IMR-90 (cell line): ENCODE data around the gene RGMB. TPM values are rescaled to one million over a fixed set of nuclear protein-coding genes. Genes with fewer than 3 reads are reported as not detected.

ENCODE experiments used
- ATAC-seq: fragments of 200-7000 bp; cut with Tn5 transposase; 2 replicates; pipeline ENCODE4 v1.9.1; 2020; ENCODE audit warnings: low read depth, mild to moderate bottlenecking, moderate library complexity
- BruUV-seq: library from RNA; stranded (reverse); fragments of 400-500 nt; replicated peaks from 2 replicates; lab custom pipeline; 2021; lab: Mats Ljungman, UMichigan
- CTCF ChIA-PET: fragments of 300-600 bp; formaldehyde crosslinking; extraction: SDS; loops from one replicate; lab custom pipeline; 2021; ENCODE audit warnings: antibody characterized with exemption; lab: Yijun Ruan, JAX
- POLR2A ChIA-PET: fragments of 300-600 bp; sonication (Branson Sonifier 250); formaldehyde crosslinking; loops from one replicate; lab custom pipeline; 2022; ENCODE audit warnings: antibody characterized with exemption; ENCODE audit not compliant: unreplicated experiment; lab: Charles Lee
- DNase-seq: peaks from one replicate; pipeline ENCODE4 v3.0.0; 2013
- H2AFZ ChIP-seq: replicated peaks from 2 replicates; pipeline ENCODE3; 2013; ENCODE audit warnings: low read length, mild to moderate bottlenecking; ENCODE audit not compliant: poor library complexity
- H2AK5ac ChIP-seq: 2 replicates; pipeline ENCODE4 v1.6.1; 2013; ENCODE audit warnings: low read depth, low read length, inconsistent platforms
- H2AK9ac ChIP-seq: replicated peaks from 2 replicates; pipeline ENCODE3; 2013; ENCODE audit warnings: mild to moderate bottlenecking, low read depth, low read length, moderate library complexity; ENCODE audit not compliant: poor library complexity
- H2BK120ac ChIP-seq: 2 replicates; pipeline ENCODE4 v1.6.1; 2013; ENCODE audit warnings: low read depth, low read length, inconsistent platforms
- H2BK15ac ChIP-seq: 3 replicates; pipeline ENCODE4 v1.6.1; 2013; ENCODE audit warnings: low read depth, low read length, inconsistent platforms
- H2BK20ac ChIP-seq: 2 replicates; pipeline ENCODE4 v1.6.1; 2013; ENCODE audit warnings: low read depth, mild to moderate bottlenecking, inconsistent platforms, low read length, moderate library complexity
- H2BK5ac ChIP-seq: 2 replicates; pipeline ENCODE4 v1.6.1; 2013; ENCODE audit warnings: mild to moderate bottlenecking, low read depth, low read length, inconsistent platforms; ENCODE audit not compliant: poor library complexity, severe bottlenecking
- H3K14ac ChIP-seq: replicated peaks from 2 replicates; pipeline ENCODE4 v1.6.1; 2013; ENCODE audit warnings: low read depth, low read length, inconsistent platforms
- H3K18ac ChIP-seq: 2 replicates; pipeline ENCODE4 v1.6.1; 2013; ENCODE audit warnings: low read depth, low read length, control low read depth
- H3K23ac ChIP-seq: 2 replicates; pipeline ENCODE4 v1.6.1; 2013; ENCODE audit warnings: low read depth, low read length, inconsistent platforms
- H3K27ac ChIP-seq: 2 replicates; pipeline ENCODE4 v1.5.1; 2013; ENCODE audit warnings: mild to moderate bottlenecking, control low read depth, low read length; ENCODE audit not compliant: insufficient read depth
- H3K27me3 ChIP-seq: 2 replicates; pipeline ENCODE4 v1.6.1; 2013; ENCODE audit warnings: low read length; ENCODE audit not compliant: control insufficient read depth, insufficient read depth
- H3K36me3 ChIP-seq: 2 replicates; pipeline ENCODE4 v1.6.1; 2013; ENCODE audit warnings: low read length, mixed read lengths; ENCODE audit not compliant: control insufficient read depth, insufficient read depth
- H3K4ac ChIP-seq: 2 replicates; pipeline ENCODE4 v1.6.1; 2013; ENCODE audit warnings: low read depth, low read length, inconsistent platforms
- H3K4me1 ChIP-seq: 2 replicates; pipeline ENCODE4 v1.6.1; 2013; ENCODE audit warnings: low read length, mixed read lengths; ENCODE audit not compliant: control insufficient read depth, insufficient read depth
- H3K4me2 ChIP-seq: 2 replicates; pipeline ENCODE4 v1.6.1; 2013; ENCODE audit warnings: low read depth, mild to moderate bottlenecking, control low read depth, low read length, moderate library complexity
- H3K4me3 ChIP-seq: 2 replicates; pipeline ENCODE4 v1.5.1; 2013; ENCODE audit warnings: low read depth, mild to moderate bottlenecking, control low read depth, low read length, moderate library complexity; ENCODE audit not compliant: insufficient read depth
- H3K56ac ChIP-seq: 2 replicates; pipeline ENCODE4 v1.6.1; 2013; ENCODE audit warnings: low read length, inconsistent platforms; ENCODE audit not compliant: insufficient read depth; ENCODE audit errors: extremely low read depth
- H3K79me1 ChIP-seq, 2 experiments: 2 replicates each; pipeline ENCODE4 v1.6.1; 2013; ENCODE audit warnings: low read length in 2 of 2, inconsistent platforms in 1 of 2, low read depth in 1 of 2
- H3K9ac ChIP-seq: 2 replicates; pipeline ENCODE4 v1.6.1; 2013; ENCODE audit warnings: low read depth, low read length, control low read depth
- H3K9me1 ChIP-seq: 2 replicates; pipeline ENCODE4 v1.6.1; 2013; ENCODE audit warnings: low read length, inconsistent platforms; ENCODE audit not compliant: insufficient read depth
- H3K9me3 ChIP-seq: 2 replicates; pipeline ENCODE4 v1.6.1; 2013; ENCODE audit warnings: low read length; ENCODE audit not compliant: control insufficient read depth, insufficient read depth
- H4K20me1 ChIP-seq: 2 replicates; pipeline ENCODE4 v1.6.1; 2013; ENCODE audit warnings: low read length, inconsistent platforms; ENCODE audit not compliant: insufficient read depth
- H4K5ac ChIP-seq: 2 replicates; pipeline ENCODE4 v1.6.1; 2013; ENCODE audit warnings: mild to moderate bottlenecking, low read depth, low read length, control low read depth
- H4K8ac ChIP-seq, 2 experiments: 2 replicates each; pipeline ENCODE4 v1.6.1; 2013; ENCODE audit warnings: low read depth in 2 of 2, low read length in 2 of 2, control low read depth in 1 of 2, inconsistent platforms in 1 of 2
- H4K91ac ChIP-seq: 2 replicates; pipeline ENCODE4 v1.6.1; 2013; ENCODE audit warnings: low read depth, low read length, inconsistent platforms; ENCODE audit not compliant: insufficient read depth
- CEBPB ChIP-seq: IDR thresholded peaks from 2 replicates; pipeline ENCODE4 v1.6.1; 2012; ENCODE audit warnings: low read depth, low read length, improper control_type of control experiment
- FOS ChIP-seq: fragments of 150-350 bp; IDR thresholded peaks from 2 replicates; pipeline ENCODE4 v1.6.1; 2016; ENCODE audit warnings: low read depth, low read length
- MAZ ChIP-seq: IDR thresholded peaks from 2 replicates; pipeline ENCODE4 v1.6.1; 2012; ENCODE audit warnings: low read depth, mild to moderate bottlenecking, low read length, improper control_type of control experiment, moderate library complexity, borderline replicate concordance
- MXI1 ChIP-seq: IDR thresholded peaks from 2 replicates; pipeline ENCODE4 v1.6.1; 2012; ENCODE audit warnings: low read depth, mild to moderate bottlenecking, low read length, moderate library complexity, borderline replicate concordance
- RFX5 ChIP-seq: IDR thresholded peaks from 2 replicates; pipeline ENCODE4 v1.8.0; 2012; ENCODE audit warnings: low read depth, mild to moderate bottlenecking, low read length, moderate library complexity
- WGBS, 2 experiments: methylation state at CpG; one replicate each; pipeline versions ENCODE4 v1.1.5 to v1.1.7; 2013; ENCODE audit warnings: missing lambda C conversion rate in 2 of 2; ENCODE audit not compliant: insufficient read length in 1 of 2; ENCODE audit errors: extremely low coverage in 2 of 2; 5-methylcytosine and 5-hydroxymethylcytosine counted together
- dilution Hi-C: fragments of 300-500 bp; cut with HindIII; formaldehyde crosslinking; loops from one replicate; pipeline ENCODE4 v1.14.3; 2018; ENCODE audit warnings: low sequenced_read_pairs; ENCODE audit not compliant: unreplicated experiment
- in situ Hi-C: fragments of 300-500 bp; cut with MboI; formaldehyde crosslinking; loops from 3 replicates; pipeline ENCODE4 v1.14.3; 2019; ENCODE audit warnings: low sequenced_read_pairs, inconsistent platforms, mixed read lengths
- intact Hi-C: fragments of 100-400 bp; cut with micrococcal nuclease; formaldehyde crosslinking; loops from 2 replicates; pipeline ENCODE4 v1.10.0; 2022
- polyA plus RNA-seq, 3 experiments: library from polyadenylated mRNA; depleted of rRNA; stranded (reverse); fragments of >200 nt; gene quantifications; 2 replicates each; pipeline ENCODE4 v1.2.3, GENCODE V29; 2012; ENCODE audit warnings: low replicate concordance in 1 of 3
- total RNA-seq: library from RNA; depleted of rRNA; stranded (reverse); fragments of >200 nt; gene quantifications from 2 replicates; pipeline ENCODE4 v1.2.3, GENCODE V29; 2012
- TF ChIP-seq, protein P1 (sequence below): conservative IDR thresholded peaks from 2 replicates; pipeline ENCODE4 v1.5.1; 2012; ENCODE audit warnings: mild to moderate bottlenecking, low read depth, low read length, improper control_type of control experiment

RGMB gene
- total and polyA plus RNA-seq, 2 of the 4 experiments (the other 2 are of a cell fraction): 74.4 to 129 TPM

DNA sequence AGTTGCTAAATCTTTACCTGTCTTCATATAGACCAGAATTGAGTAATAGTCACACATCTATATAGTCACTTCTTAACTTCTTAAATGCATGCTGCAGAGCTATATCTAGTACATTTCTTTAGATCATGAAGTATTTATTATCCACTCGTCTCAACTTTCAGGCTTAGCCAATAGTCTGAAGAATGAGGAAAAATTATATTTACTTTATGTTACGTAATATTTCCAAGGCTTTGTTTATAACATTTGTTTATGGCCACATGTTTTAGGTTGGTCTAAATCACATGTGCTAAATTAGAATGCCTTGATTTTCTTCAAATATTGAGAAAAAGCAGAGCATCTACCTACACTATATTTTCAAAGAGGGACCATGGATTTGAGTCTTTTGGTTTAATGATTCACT, 47.2 kb upstream of the RGMB start:
- Histone ChIP-seq H3K9ac (no peak overlapping the region), H4K5ac (no peak overlapping the region), H3K27ac (no peak overlapping the region), H2AK5ac (no peak overlapping the region), H2AK9ac (no peak overlapping the region), H3K9me1 (no peaks in the 10 kb centered on the region), H3K4ac (no peak overlapping the region), H2BK20ac (no peak overlapping the region), H4K91ac (no peak overlapping the region), H3K18ac (no peak overlapping the region), H3K23ac (no peak overlapping the region), H3K56ac (no peak overlapping the region), H3K4me2 (no peak overlapping the region), H3K4me3 (no peak overlapping the region), H3K9me3 (no peaks in the 10 kb centered on the region), H4K20me1 (no peaks in the 10 kb centered on the region), H4K8ac (no peak overlapping the region), H3K14ac (no peak overlapping the region), H3K27me3 (no peaks in the 10 kb centered on the region), H2AFZ (no peak overlapping the region), H3K79me1 (no peaks in the 10 kb centered on the region), H2BK5ac (no peak overlapping the region), H3K4me1 (no peaks in the 10 kb centered on the region; the same call in 1 of the 2 replicates), H2BK120ac (no peak overlapping the region), H2BK15ac (no peak overlapping the region), H3K36me3 (no peaks in the 10 kb centered on the region)
- no peak for DNase-seq
- dilution Hi-C loops: no loop called here
- CTCF ChIA-PET: interaction anchor here (0.7 kb wide), 1 partner anchor 501 kb away, joined by 4 read pairs; no protein-coding TSS in a partner anchor
- ATAC-seq: peak; percentile 32
- WGBS, 2 experiments: no CpG with 5 or more reads among the region's 2 CpGs
- intact Hi-C loops: no loop called here
- in situ Hi-C loops: no loop called here
- POLR2A ChIA-PET: no interaction called here
- TF ChIP-seq, protein P1, sequence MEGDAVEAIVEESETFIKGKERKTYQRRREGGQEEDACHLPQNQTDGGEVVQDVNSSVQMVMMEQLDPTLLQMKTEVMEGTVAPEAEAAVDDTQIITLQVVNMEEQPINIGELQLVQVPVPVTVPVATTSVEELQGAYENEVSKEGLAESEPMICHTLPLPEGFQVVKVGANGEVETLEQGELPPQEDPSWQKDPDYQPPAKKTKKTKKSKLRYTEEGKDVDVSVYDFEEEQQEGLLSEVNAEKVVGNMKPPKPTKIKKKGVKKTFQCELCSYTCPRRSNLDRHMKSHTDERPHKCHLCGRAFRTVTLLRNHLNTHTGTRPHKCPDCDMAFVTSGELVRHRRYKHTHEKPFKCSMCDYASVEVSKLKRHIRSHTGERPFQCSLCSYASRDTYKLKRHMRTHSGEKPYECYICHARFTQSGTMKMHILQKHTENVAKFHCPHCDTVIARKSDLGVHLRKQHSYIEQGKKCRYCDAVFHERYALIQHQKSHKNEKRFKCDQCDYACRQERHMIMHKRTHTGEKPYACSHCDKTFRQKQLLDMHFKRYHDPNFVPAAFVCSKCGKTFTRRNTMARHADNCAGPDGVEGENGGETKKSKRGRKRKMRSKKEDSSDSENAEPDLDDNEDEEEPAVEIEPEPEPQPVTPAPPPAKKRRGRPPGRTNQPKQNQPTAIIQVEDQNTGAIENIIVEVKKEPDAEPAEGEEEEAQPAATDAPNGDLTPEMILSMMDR: no peak
- no peak for TF ChIP-seq FOS
- no peak for TF ChIP-seq RFX5
- TF ChIP-seq MXI1: no peak
- peak; percentile 64 for TF ChIP-seq CEBPB
- no peak for TF ChIP-seq MAZ
- no TSS peak for BruUV-seq
